Calu3 (cell line): ENCODE data around the gene NCF4. TPM values are rescaled to one million over a fixed set of nuclear protein-coding genes. Genes with fewer than 3 reads are reported as not detected.

Experiments used
- BruUV-seq: library from RNA; stranded (reverse); fragments of 400-500 nt; replicated peaks from 2 replicates; lab custom pipeline; 2021; lab: Mats Ljungman, UMichigan
- CTCF ChIA-PET: fragments of 300-600 bp; sonication (Branson Sonifier 250); formaldehyde crosslinking; loops from one replicate; lab custom pipeline; 2022; ENCODE audit warnings: antibody characterized with exemption; lab: Charles Lee
- DNase-seq: peaks from one replicate; pipeline ENCODE4 v3.0.0; 2022
- H3K27ac Mint-ChIP-seq: one replicate; pipeline ENCODE4 v1.8.0; 2022; ENCODE audit warnings: mixed read lengths; ENCODE audit not compliant: unreplicated experiment
- H3K27me3 Mint-ChIP-seq: one replicate; pipeline ENCODE4 v1.8.0; 2022; ENCODE audit warnings: mixed read lengths; ENCODE audit not compliant: unreplicated experiment
- H3K36me3 Mint-ChIP-seq: one replicate; pipeline ENCODE4 v1.8.0; 2022; ENCODE audit warnings: mild to moderate bottlenecking, moderate library complexity, mixed read lengths; ENCODE audit not compliant: insufficient read depth, unreplicated experiment
- H3K4me1 Mint-ChIP-seq: one replicate; pipeline ENCODE4 v1.8.0; 2022; ENCODE audit warnings: mild to moderate bottlenecking, low read depth, mixed read lengths; ENCODE audit not compliant: unreplicated experiment
- H3K4me3 Mint-ChIP-seq: one replicate; pipeline ENCODE4 v1.8.0; 2022; ENCODE audit warnings: mild to moderate bottlenecking, low read depth, moderate library complexity, mixed read lengths; ENCODE audit not compliant: unreplicated experiment
- H3K9me3 Mint-ChIP-seq: one replicate; pipeline ENCODE4 v1.8.0; 2022; ENCODE audit warnings: low read depth, mixed read lengths; ENCODE audit not compliant: unreplicated experiment
- intact Hi-C: fragments of 100-400 bp; cut with micrococcal nuclease; formaldehyde crosslinking; loops from one replicate; pipeline ENCODE4 v1.10.0; 2022; ENCODE audit not compliant: unreplicated experiment
- total RNA-seq: library from RNA; stranded (reverse); gene quantifications from 2 replicates; pipeline ENCODE4 v1.2.3, GENCODE V29; 2022
- TF ChIP-seq, protein P1 (sequence below): fragments of 200-600 bp; IDR thresholded peaks from one replicate; pipeline ENCODE4 v1.8.0; 2022; ENCODE audit warnings: antibody characterized with exemption; ENCODE audit not compliant: unreplicated experiment

The NCF4 gene
- total RNA-seq, 1 experiment from 2014 or later, result not detected

DNA sequence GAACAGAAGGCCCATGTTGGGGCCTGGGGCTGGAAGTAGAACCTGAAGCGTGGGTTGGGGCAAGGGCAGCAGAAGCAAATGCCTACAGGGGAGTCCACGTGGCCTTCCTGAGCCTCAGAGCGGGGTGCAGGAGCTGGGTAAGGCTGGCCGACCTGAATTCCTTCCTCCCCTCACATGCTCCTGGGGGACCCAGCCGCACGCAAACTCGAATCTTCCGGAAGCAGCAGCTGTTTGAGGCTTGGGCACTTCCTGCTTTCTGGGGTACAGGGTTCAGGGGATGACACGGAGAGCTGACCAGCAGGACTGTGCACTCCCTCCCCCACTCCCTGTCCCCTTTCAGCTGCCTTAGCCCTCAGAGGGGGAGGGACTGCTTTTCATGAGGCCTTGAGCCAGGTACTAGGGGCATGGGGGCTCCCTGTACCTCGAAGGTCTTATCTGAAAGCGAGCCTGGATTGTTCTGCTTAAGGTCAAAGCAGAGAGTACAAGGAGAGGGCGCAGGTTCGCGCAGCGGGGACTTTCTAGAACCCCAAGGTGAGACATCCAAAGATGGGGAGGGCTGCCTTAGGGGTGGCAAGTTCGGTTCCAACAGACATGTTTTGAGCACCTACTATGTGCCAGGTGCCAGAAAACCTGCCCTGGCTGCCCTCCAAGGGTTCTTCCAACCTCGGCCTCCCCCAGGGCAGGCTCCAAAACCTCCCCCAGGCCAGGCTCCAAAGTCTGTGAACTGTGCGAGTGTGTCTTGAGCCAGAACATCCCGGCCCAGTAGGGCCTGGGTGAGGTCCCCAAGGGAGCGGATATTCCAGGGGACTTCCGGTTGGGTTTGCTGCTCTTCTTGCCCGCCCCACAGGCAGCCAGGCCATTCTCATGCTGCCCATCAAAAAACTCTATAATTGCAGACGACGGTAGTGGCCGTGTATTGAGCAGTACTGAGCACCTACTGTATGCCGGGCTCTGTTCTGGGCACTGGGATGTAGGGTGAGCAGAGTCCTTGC lies 1.7 kb downstream of the NCF4 start:
- no peak overlapping the region for H3K4me3 Mint-ChIP-seq
- H3K27me3 Mint-ChIP-seq, result peaks cover 50% of the 10 kb centered on the region
- H3K36me3 Mint-ChIP-seq, result no peaks in the 10 kb centered on the region
- no TSS peak for BruUV-seq
- intact Hi-C loops, result no loop called here
- H3K4me1 Mint-ChIP-seq, result no peaks in the 10 kb centered on the region
- CTCF ChIA-PET, result no interaction called here
- TF ChIP-seq, protein P1, sequence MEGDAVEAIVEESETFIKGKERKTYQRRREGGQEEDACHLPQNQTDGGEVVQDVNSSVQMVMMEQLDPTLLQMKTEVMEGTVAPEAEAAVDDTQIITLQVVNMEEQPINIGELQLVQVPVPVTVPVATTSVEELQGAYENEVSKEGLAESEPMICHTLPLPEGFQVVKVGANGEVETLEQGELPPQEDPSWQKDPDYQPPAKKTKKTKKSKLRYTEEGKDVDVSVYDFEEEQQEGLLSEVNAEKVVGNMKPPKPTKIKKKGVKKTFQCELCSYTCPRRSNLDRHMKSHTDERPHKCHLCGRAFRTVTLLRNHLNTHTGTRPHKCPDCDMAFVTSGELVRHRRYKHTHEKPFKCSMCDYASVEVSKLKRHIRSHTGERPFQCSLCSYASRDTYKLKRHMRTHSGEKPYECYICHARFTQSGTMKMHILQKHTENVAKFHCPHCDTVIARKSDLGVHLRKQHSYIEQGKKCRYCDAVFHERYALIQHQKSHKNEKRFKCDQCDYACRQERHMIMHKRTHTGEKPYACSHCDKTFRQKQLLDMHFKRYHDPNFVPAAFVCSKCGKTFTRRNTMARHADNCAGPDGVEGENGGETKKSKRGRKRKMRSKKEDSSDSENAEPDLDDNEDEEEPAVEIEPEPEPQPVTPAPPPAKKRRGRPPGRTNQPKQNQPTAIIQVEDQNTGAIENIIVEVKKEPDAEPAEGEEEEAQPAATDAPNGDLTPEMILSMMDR, result no peak
- H3K27ac Mint-ChIP-seq, result no peak overlapping the region
- no peak for DNase-seq
- H3K9me3 Mint-ChIP-seq, result no peaks in the 10 kb centered on the region

DNA sequence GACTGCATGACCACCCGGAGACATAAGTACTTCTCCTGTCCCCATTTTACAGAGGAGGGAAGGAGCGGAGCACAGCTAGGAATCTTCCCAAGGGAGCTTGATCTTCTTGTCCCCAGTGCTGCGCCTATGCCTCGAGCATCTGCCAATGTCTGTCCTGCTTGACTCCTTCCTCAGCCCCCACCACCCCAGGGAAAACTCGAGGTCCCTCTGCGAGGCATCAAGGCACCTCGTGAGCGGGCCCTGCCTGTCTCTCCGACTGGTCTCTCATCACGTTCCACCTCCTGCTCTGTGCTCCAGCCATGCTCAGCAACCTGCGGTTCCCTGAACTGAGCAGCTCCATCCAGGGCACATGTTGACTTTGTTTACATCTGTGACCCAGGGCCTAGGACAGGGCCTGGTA lies 2.5 kb downstream of the NCF4 start:
- Mint-ChIP-seq H3K4me3 (no peak overlapping the region), H3K27me3 (peaks cover 43% of the 10 kb centered on the region), H3K4me1 (no peaks in the 10 kb centered on the region), H3K36me3 (no peaks in the 10 kb centered on the region), H3K9me3 (no peaks in the 10 kb centered on the region), H3K27ac (no peak overlapping the region)
- BruUV-seq, result no TSS peak
- DNase-seq, result no peak
- intact Hi-C loops, result no loop called here
- CTCF ChIA-PET, result no interaction called here
- TF ChIP-seq, protein P1, result no peak

DNA sequence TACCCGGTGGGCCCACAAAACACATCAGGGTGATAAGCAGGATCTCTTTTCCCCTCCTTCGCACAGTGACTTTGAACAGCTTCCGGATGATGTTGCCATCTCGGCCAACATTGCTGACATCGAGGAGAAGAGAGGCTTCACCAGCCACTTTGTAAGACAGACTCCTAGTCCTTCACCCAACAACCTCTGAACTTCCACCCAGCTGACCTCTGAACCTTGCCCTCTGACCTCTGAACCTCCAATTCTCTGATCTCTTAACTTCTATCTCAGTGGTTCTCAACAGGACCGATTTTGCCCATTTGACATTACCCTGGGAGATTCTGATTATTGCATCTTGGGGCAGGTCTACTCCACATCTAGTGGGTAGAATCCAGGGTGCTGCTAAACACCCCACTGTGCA lies 3.2 kb downstream of the NCF4 start:
- intact Hi-C loops, result no loop called here
- DNase-seq, result no peak
- BruUV-seq, result no TSS peak
- no peaks in the 10 kb centered on the region for H3K36me3 Mint-ChIP-seq
- no peaks in the 10 kb centered on the region for H3K4me1 Mint-ChIP-seq
- CTCF ChIA-PET, result no interaction called here
- TF ChIP-seq, protein P1, result no peak
- no peak overlapping the region for H3K27ac Mint-ChIP-seq
- no peak overlapping the region for H3K4me3 Mint-ChIP-seq
- H3K27me3 Mint-ChIP-seq, result peaks cover 38% of the 10 kb centered on the region
- H3K9me3 Mint-ChIP-seq, result no peaks in the 10 kb centered on the region

- TF ChIP-seq, protein P1, result no peak
- H3K27me3 Mint-ChIP-seq, result peaks cover 38% of the 10 kb centered on the region
- no peak overlapping the region for H3K4me3 Mint-ChIP-seq
- no peaks in the 10 kb centered on the region for H3K9me3 Mint-ChIP-seq
- no peaks in the 10 kb centered on the region for H3K36me3 Mint-ChIP-seq
- no peaks in the 10 kb centered on the region for H3K4me1 Mint-ChIP-seq
- CTCF ChIA-PET, result interaction anchor here (1.1 kb wide), 1 partner anchor 9 kb away, joined by 4 read pairs; no protein-coding TSS in a partner anchor
- no peak for DNase-seq
- intact Hi-C loops, result no loop called here
- BruUV-seq, result no TSS peak
- no peak overlapping the region for H3K27ac Mint-ChIP-seq
Observed at GRCh38 chr22:36864454-36865215, 3.8 kb downstream of the NCF4 start.
